ENCODE measurements around the gene SEMA4F. TPM values are rescaled to one million over a fixed set of nuclear protein-coding genes. Genes with fewer than 3 reads are reported as not detected.

The SEMA4F gene
- total RNA-seq, 2 experiments from 2014 or later = 5.7 to 7.4 TPM

- ChIA-PET POLR2A (no interaction called here), CTCF (interaction anchor here (0.6 to 0.9 kb wide), 2 partner anchors 9 to 315 kb away, joined by 4 to 6 read pairs; no protein-coding TSS in a partner anchor)
- Mint-ChIP-seq H3K9me3 (ENCODE audit: low read depth) (no peaks in the 10 kb centered on the region), H3K27me3 (no peaks in the 10 kb centered on the region), H3K27ac (no peak overlapping the region), H3K4me1 (no peaks in the 10 kb centered on the region), H3K36me3 (ENCODE audit: low read depth) (no peaks in the 10 kb centered on the region), H3K4me3 (no peak overlapping the region)
- ATAC-seq (no peak), DNase-seq (no peak)
- intact Hi-C loops (cut with DNase I, micrococcal nuclease) = loop anchor here in 1 of 2 experiments (5.0 to 10.0 kb wide), 2 partner anchors 371 to 709 kb away; no protein-coding TSS in a partner anchor
These were observed 39.6 kb downstream of the SEMA4F start for GRCh38 chr2:74693668-74694067.

GRCh38 chr2:74694281-74694680 is 40.2 kb downstream of the SEMA4F start:
- Mint-ChIP-seq H3K9me3 (ENCODE audit: low read depth) (no peaks in the 10 kb centered on the region), H3K4me1 (no peaks in the 10 kb centered on the region), H3K4me3 (no peak overlapping the region), H3K36me3 (ENCODE audit: low read depth) (no peaks in the 10 kb centered on the region), H3K27me3 (no peaks in the 10 kb centered on the region), H3K27ac (no peak overlapping the region)
- ChIA-PET CTCF (interaction anchor here (0.6 to 1.3 kb wide), 5 partner anchors 9 to 934 kb away, joined by 3 to 6 read pairs (median 4); no protein-coding TSS in a partner anchor), POLR2A (no interaction called here)
- no peak for ATAC-seq
- DNase-seq = no peak
- intact Hi-C loops (cut with DNase I, micrococcal nuclease) = loop anchor here in 1 of 2 experiments (5.0 to 10.0 kb wide), 2 partner anchors 371 to 708 kb away; no protein-coding TSS in a partner anchor

GRCh38 chr2:74695663-74696062 is 41.6 kb downstream of the SEMA4F start:
- Mint-ChIP-seq H3K4me1 (no peaks in the 10 kb centered on the region), H3K36me3 (ENCODE audit: low read depth) (no peaks in the 10 kb centered on the region), H3K27me3 (no peaks in the 10 kb centered on the region), H3K9me3 (ENCODE audit: low read depth) (no peaks in the 10 kb centered on the region), H3K4me3 (no peak overlapping the region), H3K27ac (no peak overlapping the region)
- DNase-seq = no peak
- intact Hi-C loops (cut with DNase I, micrococcal nuclease) = loop anchor here in 1 of 2 experiments (10.0 kb wide), 1 partner anchor 369 kb away; no protein-coding TSS in a partner anchor
- CTCF ChIA-PET = interaction anchor here (1.3 kb wide), 1 partner anchor 141 kb away, joined by 3 read pairs; no protein-coding TSS in a partner anchor
- no peak for ATAC-seq
- POLR2A ChIA-PET = no interaction called here

GRCh38 chr2:74696829-74697228 is 42.8 kb downstream of the SEMA4F start:
- CTCF ChIA-PET = interaction anchor here (1.2 kb wide), 1 partner anchor 9 kb away, joined by 3 read pairs; no protein-coding TSS in a partner anchor
- Mint-ChIP-seq H3K9me3 (ENCODE audit: low read depth) (no peaks in the 10 kb centered on the region), H3K36me3 (ENCODE audit: low read depth) (peaks cover 3% of the 10 kb centered on the region), H3K4me1 (no peaks in the 10 kb centered on the region), H3K4me3 (no peak overlapping the region), H3K27me3 (no peaks in the 10 kb centered on the region), H3K27ac (no peak overlapping the region)
- no peak for ATAC-seq
- DNase-seq = no peak
- POLR2A ChIA-PET = no interaction called here
- intact Hi-C loops (cut with DNase I, micrococcal nuclease) = loop anchor here in 1 of 2 experiments (10.0 kb wide), 1 partner anchor 368 kb away; no protein-coding TSS in a partner anchor

GRCh38 chr2:74700643-74701372 is 46.8 kb downstream of the SEMA4F start:
- CTCF ChIA-PET = interaction anchor here (1.9 kb wide), 1 partner anchor 13 kb away, joined by 7 read pairs; no protein-coding TSS in a partner anchor
- H3K27ac Mint-ChIP-seq = no peak overlapping the region
- peaks cover 9% of the 10 kb centered on the region for H3K36me3 Mint-ChIP-seq (ENCODE audit: low read depth)
- POLR2A ChIA-PET = no interaction called here
- ATAC-seq = no peak
- H3K4me1 Mint-ChIP-seq = no peaks in the 10 kb centered on the region
- intact Hi-C loops (cut with DNase I, micrococcal nuclease) = no loop called here
- DNase-seq = no peak
- no peaks in the 10 kb centered on the region for H3K9me3 Mint-ChIP-seq (ENCODE audit: low read depth)
- no peaks in the 10 kb centered on the region for H3K27me3 Mint-ChIP-seq
- H3K4me3 Mint-ChIP-seq = no peak overlapping the region

GRCh38 chr2:74702001-74702715 is 48.1 kb downstream of the SEMA4F start:
- ATAC-seq = no peak
- Mint-ChIP-seq H3K4me3 (no peak overlapping the region), H3K27me3 (no peaks in the 10 kb centered on the region), H3K36me3 (ENCODE audit: low read depth) (peaks cover 9% of the 10 kb centered on the region), H3K9me3 (ENCODE audit: low read depth) (no peaks in the 10 kb centered on the region), H3K4me1 (no peaks in the 10 kb centered on the region), H3K27ac (no peak overlapping the region)
- ChIA-PET POLR2A (interaction anchor here (0.6 kb wide), 1 partner anchor 1838 kb away, joined by 3 read pairs; no protein-coding TSS in a partner anchor), CTCF (interaction anchor here (1.6 to 2.0 kb wide), 3 partner anchors 8 to 12 kb away, joined by 4 to 7 read pairs (median 6); no protein-coding TSS in a partner anchor)
- DNase-seq = no peak
- intact Hi-C loops (cut with DNase I, micrococcal nuclease) = no loop called here

- Mint-ChIP-seq H3K4me1 (no peaks in the 10 kb centered on the region), H3K27me3 (no peaks in the 10 kb centered on the region), H3K27ac (no peak overlapping the region), H3K9me3 (ENCODE audit: low read depth) (no peaks in the 10 kb centered on the region), H3K36me3 (ENCODE audit: low read depth) (peaks cover 12% of the 10 kb centered on the region), H3K4me3 (no peak overlapping the region)
- ChIA-PET CTCF (interaction anchor here (0.6 to 2.0 kb wide), 5 partner anchors 9 to 162 kb away, joined by 3 to 6 read pairs (median 4); no protein-coding TSS in a partner anchor), POLR2A (no interaction called here)
- DNase-seq = no peak
- no peak for ATAC-seq
- intact Hi-C loops (cut with DNase I, micrococcal nuclease) = no loop called here
These were observed 49.3 kb downstream of the SEMA4F start for GRCh38 chr2:74703373-74703772.

GRCh38 chr2:74704216-74704615 is 50.2 kb downstream of the SEMA4F start:
- no peak overlapping the region for H3K4me3 Mint-ChIP-seq
- ChIA-PET CTCF (interaction anchor here (1.2 to 2.0 kb wide), 3 partner anchors 10 to 86 kb away, joined by 4 to 8 read pairs (median 6); no protein-coding TSS in a partner anchor), POLR2A (no interaction called here)
- ATAC-seq (no peak), DNase-seq (no peak)
- H3K36me3 Mint-ChIP-seq (ENCODE audit: low read depth) = peaks cover 12% of the 10 kb centered on the region
- no peaks in the 10 kb centered on the region for H3K27me3 Mint-ChIP-seq
- no peak overlapping the region for H3K27ac Mint-ChIP-seq
- intact Hi-C loops (cut with DNase I, micrococcal nuclease) = no loop called here
- H3K4me1 Mint-ChIP-seq = peaks cover 4% of the 10 kb centered on the region
- H3K9me3 Mint-ChIP-seq (ENCODE audit: low read depth) = no peaks in the 10 kb centered on the region

- H3K27me3 Mint-ChIP-seq = no peaks in the 10 kb centered on the region
- POLR2A ChIA-PET = no interaction called here
- H3K4me3 Mint-ChIP-seq = no peak overlapping the region
- no peaks in the 10 kb centered on the region for H3K9me3 Mint-ChIP-seq (ENCODE audit: low read depth)
- H3K4me1 Mint-ChIP-seq = peaks cover 4% of the 10 kb centered on the region
- CTCF ChIA-PET = no interaction called here
- no peak overlapping the region for H3K27ac Mint-ChIP-seq
- intact Hi-C loops (cut with DNase I, micrococcal nuclease) = no loop called here
- ATAC-seq (no peak), DNase-seq (no peak)
- peaks cover 9% of the 10 kb centered on the region for H3K36me3 Mint-ChIP-seq (ENCODE audit: low read depth)
These were observed 52.7 kb downstream of the SEMA4F start for GRCh38 chr2:74706741-74707140.

GRCh38 chr2:74707837-74708236 is 53.8 kb downstream of the SEMA4F start:
- ChIA-PET CTCF (no interaction called here), POLR2A (no interaction called here)
- intact Hi-C loops (cut with DNase I, micrococcal nuclease) = no loop called here
- ATAC-seq = no peak
- Mint-ChIP-seq H3K27ac (no peak overlapping the region), H3K27me3 (no peaks in the 10 kb centered on the region), H3K4me3 (no peak overlapping the region), H3K9me3 (ENCODE audit: low read depth) (no peaks in the 10 kb centered on the region), H3K4me1 (peaks cover 4% of the 10 kb centered on the region), H3K36me3 (ENCODE audit: low read depth) (peaks cover 3% of the 10 kb centered on the region)
- DNase-seq = no peak

- intact Hi-C loops (cut with DNase I, micrococcal nuclease) = no loop called here
- ATAC-seq (no peak), DNase-seq (no peak)
- H3K9me3 Mint-ChIP-seq (ENCODE audit: low read depth) = no peaks in the 10 kb centered on the region
- POLR2A ChIA-PET = no interaction called here
- peaks cover 4% of the 10 kb centered on the region for H3K4me1 Mint-ChIP-seq
- CTCF ChIA-PET = no interaction called here
- peaks cover 3% of the 10 kb centered on the region for H3K36me3 Mint-ChIP-seq (ENCODE audit: low read depth)
- H3K4me3 Mint-ChIP-seq = no peak overlapping the region
- no peak overlapping the region for H3K27ac Mint-ChIP-seq
- H3K27me3 Mint-ChIP-seq = peaks cover 1% of the 10 kb centered on the region
These were observed 54.2 kb downstream of the SEMA4F start for GRCh38 chr2:74708296-74708695.

Data from activated CD4-positive, alpha-beta T cell treated with anti-CD3 and anti-CD28 coated beads for 36 hours (primary cell).